ENCODE data around the gene VSNL1.
A peak's percentile ranks its signal among the peaks of the same experiment; 100 is the strongest.

The VSNL1 gene

DNA sequence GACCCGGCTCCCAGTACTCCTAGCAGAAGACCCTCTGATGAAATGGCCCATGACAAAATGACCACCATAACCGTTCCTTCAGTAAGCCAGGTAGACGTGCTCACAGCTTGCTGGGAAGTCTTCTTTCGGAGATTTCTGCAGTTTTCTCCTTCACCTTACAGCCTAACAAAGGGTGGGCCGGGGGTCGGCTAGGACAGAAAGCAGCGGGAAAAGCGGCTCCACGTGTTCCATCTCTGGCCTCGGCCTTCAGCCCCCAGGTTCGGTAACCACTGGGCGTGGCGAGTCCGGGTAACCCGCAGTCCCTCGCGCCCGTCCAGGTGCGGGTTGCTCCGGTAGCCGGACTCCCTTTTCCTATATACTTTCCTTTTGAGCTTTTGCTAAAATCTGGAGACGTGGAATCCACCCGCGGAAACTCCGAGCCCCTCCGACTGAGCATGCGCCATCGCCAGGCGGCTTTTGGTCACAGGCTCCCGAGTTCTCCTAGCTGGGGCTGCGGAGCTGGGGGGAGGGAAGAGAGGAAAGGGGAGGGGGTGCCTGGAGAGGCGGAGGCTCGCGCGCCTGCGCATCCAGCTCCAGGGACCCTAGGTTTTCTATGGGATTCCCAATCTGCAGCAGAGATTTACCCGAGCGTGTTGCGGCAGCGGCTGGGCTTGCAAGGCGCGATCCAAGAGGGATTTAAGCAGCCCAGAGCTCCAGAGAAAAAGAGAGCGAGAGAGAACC, at the start of gene VSNL1:
Gene VSNL1 (plus strand): TSS at position 604 of the 720 bp plus-strand sequence. CDS start 51,379 bp downstream, outside the sequence.
- no peak for DNase-seq (ENCODE audit: low read depth in 2 of 3, low spot score in 2 of 3)

DNA sequence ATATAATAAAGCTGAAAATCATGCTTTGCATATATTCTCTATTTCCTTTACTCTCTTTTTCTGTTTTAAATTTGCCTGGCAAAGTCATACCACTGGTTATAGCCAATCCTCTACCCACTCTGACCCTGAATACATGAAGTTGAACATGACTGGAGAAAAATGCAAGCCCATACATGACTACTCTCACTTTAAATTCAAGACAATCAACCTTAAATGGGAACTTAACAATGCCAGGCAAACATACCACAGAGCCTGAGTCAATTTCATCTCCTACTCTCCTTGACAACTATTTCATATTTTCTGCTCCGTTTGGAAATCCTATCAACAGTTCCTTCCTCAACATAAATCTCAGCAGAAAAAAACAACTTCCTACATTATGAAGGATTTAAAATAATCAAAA, 44.9 kb upstream of the VSNL1 start:
- DNase-seq (ENCODE audit: low read depth in 2 of 3, low spot score in 2 of 3) = no peak

DNA sequence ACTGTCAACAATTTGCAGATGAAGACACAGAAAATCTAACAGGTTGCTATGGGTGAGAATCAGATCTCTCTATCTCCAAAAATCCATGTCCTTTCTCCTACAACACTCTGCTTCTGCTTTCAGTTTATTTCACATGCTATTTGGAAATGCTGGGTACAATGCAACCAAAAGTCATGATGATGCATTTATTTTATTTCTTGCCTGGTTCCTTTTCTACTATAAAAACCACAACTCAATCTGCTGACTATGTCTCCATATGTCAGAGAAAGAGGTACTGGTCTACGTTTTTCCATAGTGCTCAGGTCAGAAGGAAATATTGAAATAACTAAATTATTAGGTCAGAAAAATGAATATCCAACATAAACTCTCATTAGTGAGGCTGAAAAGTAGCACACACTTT, 42.8 kb upstream of the VSNL1 start:
- no peak for DNase-seq (ENCODE audit: low read depth in 2 of 3, low spot score in 2 of 3)

GRCh38 chr2:17506736-17507616, 33.5 kb upstream of the VSNL1 start:
- DNase-seq (ENCODE audit: low read depth in 2 of 3, low spot score in 2 of 3) = no peak

- DNase-seq (ENCODE audit: low read depth in 2 of 3, low spot score in 2 of 3) = no peak
Observed at GRCh38 chr2:17515652-17516051, 24.8 kb upstream of the VSNL1 start.

DNA sequence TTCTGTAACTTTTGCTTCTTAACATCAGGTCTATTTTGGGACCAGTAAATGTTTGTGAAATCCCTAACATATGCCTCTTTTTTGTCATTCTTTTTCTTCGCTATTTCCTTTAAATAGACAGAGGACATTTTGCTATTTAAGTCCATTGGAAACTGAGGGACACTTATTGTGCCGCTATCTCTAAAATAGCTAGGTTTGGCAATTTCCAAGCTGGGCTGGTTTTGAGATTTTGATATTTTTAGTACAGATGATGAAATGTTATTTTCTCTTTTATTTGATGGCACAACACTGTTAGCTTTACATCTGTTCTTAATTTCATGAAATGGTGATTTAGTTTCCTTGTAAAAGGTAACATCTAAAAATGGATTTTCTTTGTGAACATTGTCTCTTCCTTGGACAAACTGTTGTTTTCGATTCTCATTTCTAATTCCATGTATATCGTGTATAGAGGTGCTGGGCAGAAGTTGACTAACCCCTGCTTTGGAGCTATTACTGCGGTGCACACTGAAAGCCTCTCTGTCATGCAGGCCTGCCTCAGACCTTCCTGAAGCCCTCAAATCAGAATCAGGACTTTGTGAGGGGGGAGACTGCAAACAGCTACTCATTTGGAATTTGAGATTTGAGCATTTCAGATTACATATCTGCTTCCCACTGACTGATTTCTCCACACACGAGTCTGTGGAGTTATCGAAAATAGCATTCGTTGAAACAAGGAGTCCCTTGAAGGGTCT, 22.9 kb upstream of the VSNL1 start:
- DNase-seq (ENCODE audit: low read depth in 2 of 3, low spot score in 2 of 3) = no peak

- DNase-seq (ENCODE audit: low read depth in 2 of 3, low spot score in 2 of 3) = peak in 1 of 3 experiments; percentile 26
Observed at GRCh38 chr2:17518212-17519154, 22.0 kb upstream of the VSNL1 start, which contains the start of gene RAD51AP2. TSS of gene RAD51AP2 (minus strand) at chr2:17518440. CDS start at chr2:17518415, 25 bp downstream.

DNA sequence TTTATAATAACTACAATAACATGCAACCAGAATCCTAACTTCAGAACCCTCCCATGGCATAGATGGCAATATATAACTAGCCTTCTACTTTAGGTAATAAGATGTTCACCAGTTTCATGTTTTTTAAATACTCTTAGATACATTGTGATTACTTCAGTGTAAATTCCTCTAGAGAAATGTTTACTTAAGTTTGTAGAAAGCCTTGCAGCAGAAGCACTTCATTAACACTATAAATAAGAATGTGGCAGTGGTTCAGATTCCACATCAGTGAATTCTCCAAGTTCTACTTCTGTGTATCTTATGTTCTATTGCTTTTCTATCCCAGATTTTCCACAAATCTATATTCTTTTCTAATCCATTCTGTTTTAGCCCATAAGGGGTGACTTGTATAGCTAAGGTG, 21.0 kb upstream of the VSNL1 start:
- DNase-seq (ENCODE audit: low read depth in 2 of 3, low spot score in 2 of 3) = no peak

- DNase-seq (ENCODE audit: low read depth in 2 of 3, low spot score in 2 of 3) = no peak
Observed at GRCh38 chr2:17520761-17521160, 19.7 kb upstream of the VSNL1 start.

DNA sequence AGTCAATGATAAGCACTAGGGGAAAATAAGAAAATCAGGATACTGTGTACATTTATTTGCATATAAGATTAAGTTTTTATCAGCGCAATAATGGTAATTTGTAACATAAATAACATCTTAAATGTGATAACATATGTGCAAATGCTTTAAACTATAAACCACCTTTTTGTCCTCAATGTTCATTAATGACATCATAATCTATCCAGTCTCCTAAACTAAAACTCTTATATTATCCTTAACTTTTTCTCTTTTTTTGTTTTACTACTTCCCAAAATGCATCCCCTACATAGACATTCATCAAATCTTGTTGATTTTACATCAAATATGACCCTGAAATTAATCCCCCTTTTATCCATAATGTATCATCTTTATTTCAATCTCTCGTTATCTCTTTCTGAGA, 18.9 kb upstream of the VSNL1 start:
- DNase-seq (ENCODE audit: low read depth in 2 of 3, low spot score in 2 of 3) = no peak

DNA sequence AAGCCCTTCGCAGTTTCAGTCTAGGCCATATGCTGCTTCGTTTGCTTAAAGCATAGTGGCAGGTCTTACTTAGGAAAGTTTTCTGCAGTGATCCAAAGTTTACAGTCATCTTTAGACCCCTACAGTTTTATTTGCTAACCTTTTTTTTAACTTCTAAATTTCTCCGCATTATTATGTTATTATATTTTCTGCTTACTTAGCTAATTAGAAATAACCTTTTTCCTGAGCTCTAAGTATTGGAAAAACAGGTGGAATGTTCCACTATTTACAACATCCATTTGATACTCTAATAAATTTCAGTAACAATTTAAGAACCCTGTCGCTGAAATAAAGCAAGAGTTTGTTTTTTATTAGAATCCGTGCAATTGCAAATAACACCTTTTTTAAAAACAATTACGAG, 18.2 kb upstream of the VSNL1 start:
- DNase-seq (ENCODE audit: low read depth in 2 of 3, low spot score in 2 of 3) = no peak

GRCh38 chr2:17529771-17530170, 10.7 kb upstream of the VSNL1 start:
- DNase-seq (ENCODE audit: low read depth in 2 of 3, low spot score in 2 of 3) = no peak

GRCh38 chr2:17533546-17533945, 7.0 kb upstream of the VSNL1 start:
- no peak for DNase-seq (ENCODE audit: low read depth in 2 of 3, low spot score in 2 of 3)

- no peak for DNase-seq (ENCODE audit: low read depth in 2 of 3, low spot score in 2 of 3)
Observed at GRCh38 chr2:17536416-17536815, 4.1 kb upstream of the VSNL1 start.

- DNase-seq (ENCODE audit: low read depth in 2 of 3, low spot score in 2 of 3) = no peak
Observed at GRCh38 chr2:17538022-17538843, 2.3 kb upstream of the VSNL1 start.

GRCh38 chr2:17538844-17539554, 1.5 kb upstream of the VSNL1 start:
- no peak for DNase-seq (ENCODE audit: low read depth in 2 of 3, low spot score in 2 of 3)

GRCh38 chr2:17539611-17540092, 844 bp upstream of the VSNL1 start:
- DNase-seq (ENCODE audit: low read depth in 2 of 3, low spot score in 2 of 3) = no peak

DNA sequence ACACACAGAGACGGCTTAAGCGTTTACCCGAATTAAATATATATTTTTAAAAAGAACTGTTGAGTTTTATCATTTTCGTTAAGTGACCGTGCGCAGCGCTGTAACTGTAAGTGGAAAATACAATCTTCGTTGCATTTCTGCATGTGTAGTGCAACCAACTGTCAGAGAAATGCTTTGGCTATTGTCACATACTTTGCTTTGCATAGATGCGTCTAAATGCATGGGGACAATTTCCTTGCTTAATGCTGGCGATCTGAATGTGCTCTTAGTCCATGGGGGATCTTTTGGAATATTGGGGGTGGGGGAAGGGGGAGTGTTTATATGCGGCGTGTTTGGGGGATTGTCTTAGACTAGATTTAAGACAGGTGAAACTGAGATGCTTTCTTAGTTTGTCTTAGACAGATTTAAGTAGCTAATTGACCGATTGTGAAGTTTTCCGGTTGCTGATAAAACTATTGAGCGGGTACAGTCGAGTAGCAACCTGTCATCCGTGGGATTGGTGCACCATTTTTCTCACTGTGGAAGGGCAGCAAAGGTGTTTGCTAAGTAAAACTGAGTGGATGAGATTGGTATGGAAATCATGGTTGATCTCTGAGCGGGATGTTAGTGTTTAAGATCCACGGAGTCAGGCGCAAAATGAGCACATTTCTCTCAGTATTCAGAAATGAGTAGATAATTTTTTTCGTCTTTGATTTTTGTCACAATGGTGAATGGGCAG, 476 bp downstream of the VSNL1 start:
- DNase-seq (ENCODE audit: low read depth in 2 of 3, low spot score in 2 of 3) = no peak
